ENCODE measurements around the gene SFSWAP. TPM values are rescaled to one million over a fixed set of nuclear protein-coding genes. Genes with fewer than 3 reads are reported as not detected.

The SFSWAP gene
- total and polyA plus RNA-seq, 2 of the 8 experiments (the other 6 are each of a cell fraction or from before 2014, with no cell fraction given), result 36.5 to 49.5 TPM

GRCh38 chr12:131771965-131772364, 61.1 kb downstream of the SFSWAP start:
- H3K36me3 ChIP-seq (ENCODE audit: control insufficient read depth in 2 of 4, insufficient read depth in 4 of 4, low read length in 3 of 4), result peaks cover 0 to 23% (median 9%) of the 10 kb centered on the region in 4 experiments; a peak in 5 of 8 replicates
- no peak overlapping the region for H2BK15ac ChIP-seq (ENCODE audit: low read length)
- no peaks in the 10 kb centered on the region for H3K79me2 ChIP-seq (ENCODE audit: control insufficient read depth in 1 of 2, insufficient read depth in 2 of 2, low read length in 2 of 2)
- POLR2A ChIA-PET (ENCODE audit: partially characterized antibody), result interaction anchor here (0.6 kb wide), 1 partner anchor 70 kb away, joined by 4 read pairs; no protein-coding TSS in a partner anchor
- H3K4me3 ChIP-seq (ENCODE audit: extremely low read depth in 1 of 4, insufficient read depth in 2 of 4, low read depth in 3 of 4, low read length in 4 of 4), result no peak overlapping the region
- no peaks in the 10 kb centered on the region for H4K20me1 ChIP-seq (replicated peaks in 1 of 2; ENCODE audit: control insufficient read depth in 1 of 2, insufficient read depth in 2 of 2, low read length in 2 of 2)
- H4K91ac ChIP-seq (replicated peaks; ENCODE audit: insufficient read length, low read length), result no peak overlapping the region
- H3K14ac ChIP-seq (ENCODE audit: insufficient read length), result no peak overlapping the region
- no peak overlapping the region for H3K4me2 ChIP-seq (ENCODE audit: insufficient read depth in 1 of 2, low read depth in 2 of 2, low read length in 2 of 2)
- H3K4ac ChIP-seq (replicated peaks; ENCODE audit: insufficient read length, low read depth, low read length), result no peak overlapping the region
- no peaks in the 10 kb centered on the region for H3K79me1 ChIP-seq (ENCODE audit: low read depth, low read length)
- H2BK20ac ChIP-seq (ENCODE audit: low read length), result no peak overlapping the region
- no peak for FAIRE-seq
- H3K23ac ChIP-seq (ENCODE audit: insufficient read length), result no peak overlapping the region
- no peak overlapping the region; the same call in 1 of the 2 replicates for H2BK5ac ChIP-seq (ENCODE audit: low read depth, low read length)
- DNase-seq (ENCODE audit: low read depth in 1 of 2, low spot score in 2 of 2), result no peak
- H3K23me2 ChIP-seq (ENCODE audit: low read depth, low read length), result no peaks in the 10 kb centered on the region
- H4K8ac ChIP-seq (ENCODE audit: extremely low read depth, insufficient read depth, low read length), result no peak overlapping the region
- peaks cover 9 to 28% (median 18%) of the 10 kb centered on the region in 4 experiments for H3K4me1 ChIP-seq (replicated peaks in 1 of 4; ENCODE audit: control insufficient read depth in 3 of 4, insufficient read depth in 4 of 4, low read length in 3 of 4)
- H2BK12ac ChIP-seq (ENCODE audit: low read depth, low read length), result no peak overlapping the region
- H3K9ac ChIP-seq (replicated peaks in 1 of 4; ENCODE audit: extremely low read depth in 1 of 4, low read depth in 3 of 4, low read length in 3 of 4), result no peak overlapping the region
- H3K27ac ChIP-seq (ENCODE audit: low read depth, low read length), result no peak overlapping the region
- H3K56ac ChIP-seq (replicated peaks; ENCODE audit: insufficient read length, low read depth, low read length), result no peak overlapping the region
- H3K18ac ChIP-seq (ENCODE audit: extremely low read depth, low read length), result no peak overlapping the region
- no peak overlapping the region for H2BK120ac ChIP-seq (replicated peaks; ENCODE audit: low read depth, low read length)
- no peaks in the 10 kb centered on the region for H3K27me3 ChIP-seq (replicated peaks in 1 of 4; ENCODE audit: control insufficient read depth in 3 of 4, extremely low read depth in 1 of 4, insufficient read depth in 3 of 4, low read length in 3 of 4)
- no peaks in the 10 kb centered on the region for H3K9me3 ChIP-seq (ENCODE audit: insufficient read depth in 2 of 2, low read depth in 1 of 2, low read length in 1 of 2)
- CTCF ChIA-PET (ENCODE audit: partially characterized antibody), result interaction anchor here (1.0 kb wide), 2 partner anchors 17 to 19 kb away, joined by 3 read pairs; no protein-coding TSS in a partner anchor
- H4K5ac ChIP-seq (ENCODE audit: insufficient read length, low read depth, low read length), result no peak overlapping the region
- H2AFZ ChIP-seq (ENCODE audit: low read length), result no peak overlapping the region
- 94% methylated on average over 10 of the region's 10 CpGs; no CpG with 5 or more reads in 1 of the 2 experiments for WGBS, 2 experiments (ENCODE audit: extremely low coverage in 1 of 2, insufficient coverage in 1 of 2, insufficient read length in 1 of 2, insufficient replicate concordance in 2 of 2, low coverage in 1 of 2, low lambda C conversion rate in 2 of 2, missing lambda C conversion rate in 1 of 2)
- no peak overlapping the region for H2AK5ac ChIP-seq (ENCODE audit: low read depth, low read length)
- TF ChIP-seq GABPA (IDR thresholded peaks at IDR 0.05; ENCODE audit: borderline replicate concordance, insufficient read depth, low read length), result no peak
- TF ChIP-seq CEBPB (IDR thresholded peaks at IDR 0.05; ENCODE audit: low read depth, low read length), result no peak
- TF ChIP-seq PHF8 (conservative IDR thresholded peaks at IDR 0.05; ENCODE audit: low read depth, low read length), result no peak
- TF ChIP-seq TAF1 (IDR thresholded peaks at IDR 0.05; ENCODE audit: low read depth, low read length), result no peak
- TF ChIP-seq BCL11A (IDR thresholded peaks at IDR 0.05; ENCODE audit: low read depth in 2 of 2, low read length in 2 of 2), result no peak
- TF ChIP-seq SP4 (IDR thresholded peaks at IDR 0.05; ENCODE audit: low read length), result no peak
- TF ChIP-seq POLR2AphosphoS5 (IDR thresholded peaks at IDR 0.05; ENCODE audit: low read depth, low read length), result no peak
- TF ChIP-seq ATF3 (IDR thresholded peaks at IDR 0.05; ENCODE audit: insufficient read depth, low read depth, low read length), result no peak
- no peak for TF ChIP-seq KDM1A (IDR thresholded peaks at IDR 0.05; ENCODE audit: borderline replicate concordance, low read length)
- TF ChIP-seq JUN (IDR thresholded peaks at IDR 0.05; ENCODE audit: low read depth, low read length), result no peak
- TF ChIP-seq TBP (IDR thresholded peaks at IDR 0.05; ENCODE audit: low read depth, low read length), result no peak
- no peak for TF ChIP-seq CTCF (IDR thresholded peaks at IDR 0.05; ENCODE audit: control extremely low read depth in 1 of 3, insufficient read depth in 1 of 3, low read depth in 1 of 3, low read length in 3 of 3)
